Nephron progenitor cell (in vitro differentiated cells): ENCODE measurements around the gene CCDC34.
A peak's percentile ranks its signal among the peaks of the same experiment; 100 is the strongest.

ENCODE experiments used
- DNase-seq: peaks from one replicate; pipeline ENCODE4 v3.0.0; 2021
- H3K27ac Mint-ChIP-seq: 2 replicates; pipeline ENCODE4 v1.8.0; 2021; ENCODE audit warnings: mild to moderate bottlenecking, moderate library complexity, mixed read lengths
- H3K27me3 Mint-ChIP-seq: 2 replicates; pipeline ENCODE4 v1.8.0; 2021; ENCODE audit warnings: mild to moderate bottlenecking, low read depth, mixed read lengths; ENCODE audit not compliant: poor library complexity
- H3K36me3 Mint-ChIP-seq: 2 replicates; pipeline ENCODE4 v1.8.0; 2021; ENCODE audit warnings: low read depth, mixed read lengths
- H3K4me1 Mint-ChIP-seq: 2 replicates; pipeline ENCODE4 v1.8.0; 2021; ENCODE audit warnings: mixed read lengths
- H3K4me3 Mint-ChIP-seq: 2 replicates; pipeline ENCODE4 v1.8.0; 2021; ENCODE audit warnings: mild to moderate bottlenecking, moderate library complexity, mixed read lengths
- H3K9me3 Mint-ChIP-seq: 2 replicates; pipeline ENCODE4 v1.8.0; 2021; ENCODE audit warnings: mild to moderate bottlenecking, moderate library complexity, mixed read lengths
- CTCF ChIP-seq: fragments of 200-600 bp; sonication (generic); IDR thresholded peaks from 2 replicates; pipeline ENCODE4 v1.5.0; 2021; ENCODE audit warnings: antibody characterized with exemption

CCDC34 gene

GRCh38 chr11:27370374-27370773, 7.4 kb upstream of the CCDC34 start:
- DNase-seq, result no peak

GRCh38 chr11:27367881-27368280, 4.9 kb upstream of the CCDC34 start:
- H3K4me3 Mint-ChIP-seq, result no peak overlapping the region
- DNase-seq, result no peak
- no peaks in the 10 kb centered on the region for H3K9me3 Mint-ChIP-seq
- H3K4me1 Mint-ChIP-seq, result peaks cover 19% of the 10 kb centered on the region
- peaks cover under 1% of the 10 kb centered on the region for H3K27me3 Mint-ChIP-seq
- H3K27ac Mint-ChIP-seq, result peak overlapping the region; percentile 72
- TF ChIP-seq CTCF, result no peak
- peaks cover 49% of the 10 kb centered on the region for H3K36me3 Mint-ChIP-seq

More at GRCh38 chr11:27370374-27370773, 7.4 kb upstream of the CCDC34 start:
- peaks cover 9% of the 10 kb centered on the region for H3K4me1 Mint-ChIP-seq
- H3K4me3 Mint-ChIP-seq, result no peak overlapping the region
- no peaks in the 10 kb centered on the region for H3K9me3 Mint-ChIP-seq
- peak overlapping the region; percentile 57 for H3K27ac Mint-ChIP-seq
- peaks cover 72% of the 10 kb centered on the region for H3K36me3 Mint-ChIP-seq
- no peaks in the 10 kb centered on the region for H3K27me3 Mint-ChIP-seq
- TF ChIP-seq CTCF, result no peak

- H3K27ac Mint-ChIP-seq, result peak overlapping the region; percentile 90
- peaks cover 62% of the 10 kb centered on the region for H3K4me1 Mint-ChIP-seq
- peak overlapping the region; percentile 97 for H3K4me3 Mint-ChIP-seq
- no peak for TF ChIP-seq CTCF
- DNase-seq, result no peak
- H3K9me3 Mint-ChIP-seq, result no peaks in the 10 kb centered on the region
- peaks cover 7% of the 10 kb centered on the region for H3K27me3 Mint-ChIP-seq
- peaks cover 37% of the 10 kb centered on the region for H3K36me3 Mint-ChIP-seq
These were observed 632 bp upstream of the CCDC34 start for GRCh38 chr11:27363576-27364117.

- DNase-seq, result no peak
- peaks cover 7% of the 10 kb centered on the region for H3K27me3 Mint-ChIP-seq
- H3K27ac Mint-ChIP-seq, result no peak overlapping the region
- H3K4me3 Mint-ChIP-seq, result peak overlapping the region; percentile 97
- no peak for TF ChIP-seq CTCF
- H3K9me3 Mint-ChIP-seq, result no peaks in the 10 kb centered on the region
- peaks cover 68% of the 10 kb centered on the region for H3K4me1 Mint-ChIP-seq
- H3K36me3 Mint-ChIP-seq, result peaks cover 37% of the 10 kb centered on the region
These were observed 1.2 kb downstream of the CCDC34 start for GRCh38 chr11:27361649-27362431.

- Mint-ChIP-seq H3K9me3 (no peaks in the 10 kb centered on the region), H3K36me3 (peaks cover 35% of the 10 kb centered on the region)
- DNase-seq, result no peak
These were observed 4.7 kb downstream of the CCDC34 start for GRCh38 chr11:27358296-27358695.

More at GRCh38 chr11:27358296-27358695, 4.7 kb downstream of the CCDC34 start:
- Mint-ChIP-seq H3K4me3 (no peak overlapping the region), H3K27ac (no peak overlapping the region), H3K27me3 (peaks cover 7% of the 10 kb centered on the region), H3K4me1 (peaks cover 83% of the 10 kb centered on the region)
- TF ChIP-seq CTCF, result no peak
